Gastroesophageal sphincter (tissue), 4 donors: ENCODE results near the gene GHITM. TPM values are rescaled to one million over a fixed set of nuclear protein-coding genes. Genes with fewer than 3 reads are reported as not detected.

Experiments
- ATAC-seq: fragments of 150-250 bp; one replicate; pipeline ENCODE4 v1.9.1; 2016; ENCODE audit warnings: mild to moderate bottlenecking, moderate library complexity
- H3K27ac ChIP-seq, 4 donors: fragments of 200-600 bp; sonication (generic) in 3 of 4; 1 replicate in 3 of 4; 2 replicates in 1 of 4; pipeline ENCODE4 v1.5.1; 2016 to 2019
- H3K27me3 ChIP-seq: fragments of 200-600 bp; sonication (generic); one replicate; pipeline ENCODE4 v1.5.1; 2019
- H3K36me3 ChIP-seq, 2 donors: fragments of 200-600 bp; sonication (generic); one replicate each; pipeline ENCODE4 v1.5.1; 2019; ENCODE audit warnings: control low read depth in 1 of 2
- H3K4me1 ChIP-seq, 3 donors: fragments of 200-600 bp; sonication (generic); 1 replicate in 2 of 3; 2 replicates in 1 of 3; pipeline ENCODE4 v1.5.1; 2016 to 2019; ENCODE audit warnings: control low read depth in 2 of 3
- H3K4me3 ChIP-seq, 2 donors: fragments of 200-600 bp; sonication (generic); one replicate each; pipeline ENCODE4 v1.5.1; 2019; ENCODE audit warnings: mild to moderate bottlenecking in 1 of 2, moderate library complexity in 1 of 2
- H3K9me3 ChIP-seq, 3 donors: fragments of 200-600 bp; sonication (generic); one replicate each; pipeline ENCODE4 v1.5.1; 2017 to 2019; ENCODE audit warnings: control low read depth in 2 of 3
- EP300 ChIP-seq: sonication (generic); formaldehyde crosslinking; IDR thresholded peaks from one replicate; pipeline ENCODE4 v1.6.1; 2017; ENCODE audit warnings: antibody characterized with exemption, mild to moderate bottlenecking
- POLR2A ChIP-seq, 2 donors: fragments of 450-650 bp; IDR thresholded peaks; one replicate each; pipeline ENCODE4 v1.6.1; 2017; ENCODE audit warnings: antibody characterized with exemption in 2 of 2, mild to moderate bottlenecking in 2 of 2, moderate library complexity in 1 of 2
- POLR2AphosphoS5 ChIP-seq: sonication (generic); formaldehyde crosslinking; IDR thresholded peaks from one replicate; pipeline ENCODE4 v1.6.1; 2017; ENCODE audit warnings: antibody characterized with exemption
- WGBS, 2 donors: methylation state at CpG; one replicate each; pipeline ENCODE4 v1.1.5; 2018; ENCODE audit warnings: low coverage in 1 of 2; 5-methylcytosine and 5-hydroxymethylcytosine counted together
- total RNA-seq, 4 donors: library from RNA; depleted of rRNA; stranded (reverse); fragments of >200 nt; gene quantifications; one replicate each; pipeline ENCODE4 v1.1.0, GENCODE V29; 2016
- TF ChIP-seq, protein P1 (sequence below), 4 experiments: fragments of 200-600 bp in 2 of 4; fragments of 450-650 bp in 2 of 4; sonication (generic) in 1 of 4; IDR thresholded peaks; one replicate each; pipeline ENCODE4 v1.5.1; 2017 to 2019; ENCODE audit warnings: antibody characterized with exemption in 4 of 4, mild to moderate bottlenecking in 2 of 4, moderate library complexity in 2 of 4

Gene GHITM, protein sequence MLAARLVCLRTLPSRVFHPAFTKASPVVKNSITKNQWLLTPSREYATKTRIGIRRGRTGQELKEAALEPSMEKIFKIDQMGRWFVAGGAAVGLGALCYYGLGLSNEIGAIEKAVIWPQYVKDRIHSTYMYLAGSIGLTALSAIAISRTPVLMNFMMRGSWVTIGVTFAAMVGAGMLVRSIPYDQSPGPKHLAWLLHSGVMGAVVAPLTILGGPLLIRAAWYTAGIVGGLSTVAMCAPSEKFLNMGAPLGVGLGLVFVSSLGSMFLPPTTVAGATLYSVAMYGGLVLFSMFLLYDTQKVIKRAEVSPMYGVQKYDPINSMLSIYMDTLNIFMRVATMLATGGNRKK
- total RNA-seq: 100 to 1,000 TPM; 134 to 230 (median 190) TPM

DNA sequence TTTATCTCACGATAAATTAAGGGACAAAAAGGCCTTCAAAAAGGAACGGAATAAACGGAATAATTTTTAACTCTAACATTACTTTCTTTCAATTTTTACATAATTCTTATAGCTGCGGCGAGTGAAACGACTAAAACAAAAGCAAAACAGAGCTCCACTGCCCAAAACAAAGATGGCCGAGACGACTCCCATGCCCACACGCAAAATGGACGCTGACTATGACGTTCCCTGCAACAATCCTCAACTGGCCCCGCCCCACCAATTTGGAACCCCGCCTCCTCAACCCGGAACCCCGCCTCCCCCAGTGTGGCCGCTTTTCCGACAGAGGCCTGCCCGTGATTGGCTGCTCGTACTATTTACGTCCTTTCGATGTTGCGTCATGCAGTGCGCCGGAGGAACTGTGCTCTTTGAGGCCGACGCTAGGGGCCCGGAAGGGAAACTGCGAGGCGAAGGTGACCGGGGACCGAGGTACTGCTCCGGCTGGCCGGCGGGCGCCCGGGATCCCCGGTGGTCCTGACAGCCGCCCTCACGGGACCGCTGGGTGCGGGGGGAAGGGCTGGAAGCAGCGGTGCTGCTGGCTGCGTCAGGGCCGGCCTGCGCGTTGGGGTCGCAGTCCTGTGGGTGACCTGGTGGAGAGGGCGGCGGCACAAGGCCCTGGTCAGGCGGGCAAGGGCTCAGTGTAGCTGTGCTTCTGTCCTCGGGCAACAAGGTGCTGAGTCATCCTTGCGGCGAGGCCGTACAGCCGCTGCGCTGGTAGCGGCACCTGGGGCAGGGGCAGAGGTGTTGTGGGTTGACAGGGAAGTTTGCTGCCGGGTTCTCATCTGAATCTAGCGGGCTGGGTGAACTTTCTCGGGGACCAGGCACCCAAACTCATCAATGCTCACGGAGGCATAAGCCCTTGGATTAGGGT is at the start of gene GHITM:
TSS of gene GHITM (plus strand) at position 384 of the 910 bp plus-strand sequence. CDS start 1,992 bp downstream, outside the sequence.
- H3K36me3 ChIP-seq: peaks cover 6 to 30% of the 10 kb centered on the region in 2 donors
- WGBS, 2 donors: 0 to 1% methylated on average over 6 to 14 of the region's 61 CpGs
- TF ChIP-seq, protein P1, sequence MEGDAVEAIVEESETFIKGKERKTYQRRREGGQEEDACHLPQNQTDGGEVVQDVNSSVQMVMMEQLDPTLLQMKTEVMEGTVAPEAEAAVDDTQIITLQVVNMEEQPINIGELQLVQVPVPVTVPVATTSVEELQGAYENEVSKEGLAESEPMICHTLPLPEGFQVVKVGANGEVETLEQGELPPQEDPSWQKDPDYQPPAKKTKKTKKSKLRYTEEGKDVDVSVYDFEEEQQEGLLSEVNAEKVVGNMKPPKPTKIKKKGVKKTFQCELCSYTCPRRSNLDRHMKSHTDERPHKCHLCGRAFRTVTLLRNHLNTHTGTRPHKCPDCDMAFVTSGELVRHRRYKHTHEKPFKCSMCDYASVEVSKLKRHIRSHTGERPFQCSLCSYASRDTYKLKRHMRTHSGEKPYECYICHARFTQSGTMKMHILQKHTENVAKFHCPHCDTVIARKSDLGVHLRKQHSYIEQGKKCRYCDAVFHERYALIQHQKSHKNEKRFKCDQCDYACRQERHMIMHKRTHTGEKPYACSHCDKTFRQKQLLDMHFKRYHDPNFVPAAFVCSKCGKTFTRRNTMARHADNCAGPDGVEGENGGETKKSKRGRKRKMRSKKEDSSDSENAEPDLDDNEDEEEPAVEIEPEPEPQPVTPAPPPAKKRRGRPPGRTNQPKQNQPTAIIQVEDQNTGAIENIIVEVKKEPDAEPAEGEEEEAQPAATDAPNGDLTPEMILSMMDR (IDR thresholded peaks at IDR 0.05): peak in 3 of 4 experiments; percentile 37 to 73 (median 72)
- TF ChIP-seq POLR2A (IDR thresholded peaks at IDR 0.05) (peak; percentile 90 to 92), POLR2AphosphoS5 (peak; percentile 96), EP300 (no peak)
- peak; percentile 99 for ATAC-seq
- peak within 1 kb of the TSS; percentile 77 to 99 (median 92) for H3K27ac ChIP-seq
- peak within 1 kb of the TSS; percentile 67 to 71 for H3K4me3 ChIP-seq
- H3K27me3 ChIP-seq: no peaks in the 10 kb centered on the region
- peaks cover 9 to 22% (median 14%) of the 10 kb centered on the region in 3 donors for H3K4me1 ChIP-seq
- H3K9me3 ChIP-seq: no peaks in the 10 kb centered on the region

DNA sequence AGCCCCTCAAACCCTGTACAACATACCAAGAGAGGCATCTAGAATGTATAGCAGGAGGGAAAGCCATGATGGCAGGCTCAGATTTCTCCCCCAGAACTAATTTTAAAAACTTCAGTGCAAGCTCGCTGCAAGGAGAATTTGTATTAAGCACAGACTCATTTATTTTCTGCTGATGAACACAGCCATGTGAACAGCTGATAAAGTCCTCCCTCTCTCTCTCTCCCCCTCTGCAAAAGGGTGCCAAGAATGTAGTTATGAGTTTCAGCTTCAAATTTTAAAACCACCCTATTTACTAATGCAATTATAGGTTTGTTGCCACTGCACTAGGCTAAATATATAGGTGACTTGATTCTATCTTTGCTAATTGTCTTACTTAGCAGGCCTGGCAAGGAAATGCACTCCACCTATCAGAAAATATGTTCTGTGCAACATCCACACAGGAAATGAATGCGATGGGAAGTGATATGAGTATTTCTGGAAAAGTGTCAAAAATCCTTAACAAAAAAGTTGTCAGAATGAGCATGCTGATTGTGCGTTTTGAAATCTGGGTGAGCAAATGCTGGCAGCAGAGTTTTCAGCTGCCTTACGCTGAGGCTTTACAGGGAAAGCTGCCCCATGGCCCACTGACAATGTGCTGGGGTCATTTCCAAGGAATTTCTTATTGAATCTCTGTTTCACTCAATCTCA is 43.4 kb upstream of the GHITM start:
- no peak for TF ChIP-seq POLR2A (IDR thresholded peaks at IDR 0.05)
- TF ChIP-seq, protein P1 (IDR thresholded peaks at IDR 0.05): no peak
- no peak for TF ChIP-seq EP300
- TF ChIP-seq POLR2AphosphoS5: no peak
- 10 to 34% methylated on average over 4 of the region's 4 CpGs for WGBS, 2 donors
- H3K4me1 ChIP-seq: peaks cover 0 to 15% (median 0%) of the 10 kb centered on the region in 3 donors
- H3K27ac ChIP-seq: no peak overlapping the region
- H3K9me3 ChIP-seq: no peaks in the 10 kb centered on the region
- peak; percentile 58 for ATAC-seq
- no peaks in the 10 kb centered on the region for H3K36me3 ChIP-seq
- H3K4me3 ChIP-seq: no peak overlapping the region
- no peaks in the 10 kb centered on the region for H3K27me3 ChIP-seq

DNA sequence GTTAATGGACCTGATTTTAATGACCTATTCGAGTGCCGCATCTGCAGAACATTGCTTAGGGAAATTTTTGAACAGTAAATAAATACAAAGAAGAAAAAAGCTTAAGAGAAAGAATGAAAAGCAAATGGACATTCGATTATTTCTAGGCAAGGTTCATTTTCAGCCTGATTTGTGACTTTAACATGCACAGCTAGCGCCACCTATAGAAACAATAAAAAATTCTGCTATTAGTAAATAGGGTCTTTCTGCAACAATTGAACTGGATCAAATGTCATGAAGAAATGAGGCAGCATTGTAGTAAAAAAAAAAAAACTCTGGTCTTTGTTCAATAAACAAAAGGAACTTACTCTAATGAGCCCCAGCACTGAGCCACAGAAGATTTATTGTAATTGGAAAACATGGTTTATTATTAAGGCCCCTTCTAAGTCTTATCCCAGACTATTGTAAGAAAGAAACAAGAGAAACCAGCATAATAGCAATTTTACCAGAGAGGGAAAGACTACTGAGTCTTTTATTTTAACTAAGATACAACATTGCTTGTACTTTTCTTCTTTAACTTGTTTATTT is 41.4 kb upstream of the GHITM start:
- peaks cover 0 to 15% (median 0%) of the 10 kb centered on the region in 3 donors for H3K4me1 ChIP-seq
- no peaks in the 10 kb centered on the region for H3K27me3 ChIP-seq
- no peak overlapping the region for H3K27ac ChIP-seq
- 27 to 49% methylated on average over 3 to 4 of the region's 4 CpGs for whole genome bisulfite sequencing, 2 donors
- H3K9me3 ChIP-seq: no peaks in the 10 kb centered on the region
- H3K4me3 ChIP-seq: no peak overlapping the region
- TF ChIP-seq POLR2A (IDR thresholded peaks at IDR 0.05): no peak
- TF ChIP-seq, protein P1 (IDR thresholded peaks at IDR 0.05): peak in 1 of 4 experiments; percentile 41
- TF ChIP-seq POLR2AphosphoS5: no peak
- no peaks in the 10 kb centered on the region for H3K36me3 ChIP-seq
- ATAC-seq: no peak

DNA sequence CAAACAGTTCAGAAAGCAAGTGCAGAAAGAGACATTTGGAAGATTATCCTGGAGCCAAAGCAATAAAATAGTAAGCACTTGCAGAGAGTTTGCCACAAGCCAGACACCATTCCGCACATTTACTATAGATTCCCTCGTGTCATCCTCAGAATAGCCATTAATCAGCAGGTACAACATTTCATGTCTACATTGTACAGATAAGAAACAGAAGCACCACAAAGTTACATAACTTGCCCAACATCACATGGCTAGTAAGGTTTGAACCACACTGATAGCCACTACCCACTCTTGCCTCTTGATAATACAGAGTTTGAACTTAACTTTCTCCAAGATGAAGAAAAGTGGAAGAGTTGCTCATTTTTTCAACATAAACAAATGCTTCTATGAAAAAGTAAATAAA is 40.6 kb upstream of the GHITM start:
- no peak for TF ChIP-seq POLR2AphosphoS5
- no peak for TF ChIP-seq EP300
- TF ChIP-seq POLR2A (IDR thresholded peaks at IDR 0.05): no peak
- TF ChIP-seq, protein P1 (IDR thresholded peaks at IDR 0.05): no peak
- Histone ChIP-seq H3K27ac (no peak overlapping the region), H3K36me3 (no peaks in the 10 kb centered on the region), H3K4me3 (no peak overlapping the region), H3K27me3 (no peaks in the 10 kb centered on the region), H3K9me3 (no peaks in the 10 kb centered on the region), H3K4me1 (peaks cover 0 to 15% (median 0%) of the 10 kb centered on the region in 3 donors)
- WGBS, 2 donors: 63 to 64% methylated on average over 2 of the region's 2 CpGs
- no peak for ATAC-seq
